Liver (tissue), 9 donors: ENCODE results near the gene NLRP14. TPM values are rescaled to one million over a fixed set of nuclear protein-coding genes. Genes with fewer than 3 reads are reported as not detected.

ENCODE experiments used
- DNase-seq: peaks from one replicate; pipeline ENCODE4 v3.0.0-alpha.2; 2017; ENCODE audit warnings: low spot score
- H3K27ac ChIP-seq, 2 donors: one replicate each; pipeline ENCODE4 v1.7.0; 2013; ENCODE audit warnings: inconsistent platforms in 2 of 2, low read length in 2 of 2, control low read depth in 1 of 2, low read depth in 1 of 2, mild to moderate bottlenecking in 1 of 2
- H3K27me3 ChIP-seq, 4 donors: one replicate each; pipeline versions ENCODE4 v1.6.1 to v1.7.0; 2013; ENCODE audit warnings: low read length in 3 of 4, inconsistent platforms in 1 of 4, mild to moderate bottlenecking in 1 of 4, moderate library complexity in 1 of 4; ENCODE audit not compliant: control insufficient read depth in 4 of 4, insufficient read depth in 4 of 4
- H3K36me3 ChIP-seq, 4 donors: one replicate each; pipeline versions ENCODE4 v1.6.1 to v1.7.0; 2013; ENCODE audit warnings: low read length in 3 of 4, mild to moderate bottlenecking in 3 of 4, low read depth in 1 of 4, moderate library complexity in 1 of 4; ENCODE audit not compliant: control insufficient read depth in 4 of 4, insufficient read depth in 3 of 4
- H3K4me1 ChIP-seq, 4 donors: one replicate each; pipeline versions ENCODE4 v1.6.1 to v1.7.0; 2013; ENCODE audit warnings: low read length in 3 of 4, mild to moderate bottlenecking in 3 of 4, moderate library complexity in 1 of 4; ENCODE audit not compliant: control insufficient read depth in 4 of 4, insufficient read depth in 4 of 4
- H3K4me3 ChIP-seq, 3 donors: one replicate each; pipeline versions ENCODE4 v1.6.1 to v1.7.0; 2013; ENCODE audit warnings: low read length in 3 of 3, control low read depth in 1 of 3, low read depth in 1 of 3, mild to moderate bottlenecking in 1 of 3
- H3K9ac ChIP-seq, 2 donors: one replicate each; pipeline ENCODE4 v1.7.0; 2013; ENCODE audit warnings: low read length in 2 of 2, mild to moderate bottlenecking in 2 of 2, moderate library complexity in 2 of 2, control low read depth in 1 of 2, low read depth in 1 of 2
- H3K9me3 ChIP-seq, 4 donors: one replicate each; pipeline versions ENCODE4 v1.6.1 to v1.7.0; 2013; ENCODE audit warnings: low read length in 3 of 4; ENCODE audit not compliant: control insufficient read depth in 4 of 4
- ATF3 ChIP-seq: IDR thresholded peaks from 2 replicates; pipeline ENCODE4 v1.6.1; 2016; ENCODE audit warnings: antibody characterized with exemption
- EGR1 ChIP-seq, 2 donors: IDR thresholded peaks; 2 replicates each; pipeline ENCODE4 v1.6.1; 2016 to 2018; ENCODE audit warnings: antibody characterized with exemption in 2 of 2, low read depth in 2 of 2
- GABPA ChIP-seq, 2 donors: IDR thresholded peaks in 1 of 2; conservative IDR thresholded peaks in 1 of 2; 2 replicates each; pipeline ENCODE4 v1.6.1; 2016; ENCODE audit warnings: antibody characterized with exemption in 2 of 2, mild to moderate bottlenecking in 1 of 2, moderate library complexity in 1 of 2
- HNF4A ChIP-seq, 2 donors: conservative IDR thresholded peaks; 2 replicates each; pipeline ENCODE4 v1.6.1; 2016; ENCODE audit warnings: antibody characterized with exemption in 2 of 2, mild to moderate bottlenecking in 2 of 2
- JUND ChIP-seq, 2 donors: IDR thresholded peaks; 2 replicates each; pipeline ENCODE4 v1.6.1; 2016; ENCODE audit warnings: antibody characterized with exemption in 2 of 2
- NR2F2 ChIP-seq: IDR thresholded peaks from 2 replicates; pipeline ENCODE4 v1.6.1; 2016; ENCODE audit warnings: antibody characterized with exemption
- RXRA ChIP-seq, 2 donors: IDR thresholded peaks; 2 replicates each; pipeline ENCODE4 v1.6.1; 2017 to 2018; ENCODE audit warnings: antibody characterized with exemption in 2 of 2, mild to moderate bottlenecking in 1 of 2
- TAF1 ChIP-seq: conservative IDR thresholded peaks from 2 replicates; pipeline ENCODE4 v1.6.1; 2016; ENCODE audit warnings: antibody characterized with exemption, mild to moderate bottlenecking
- YY1 ChIP-seq: IDR thresholded peaks from 2 replicates; pipeline ENCODE4 v1.6.1; 2016; ENCODE audit warnings: antibody characterized with exemption, mild to moderate bottlenecking
- WGBS: extraction: QIAGEN DNeasy Blood & Tissue Kit; methylation state at CpG from one replicate; pipeline ENCODE4 v1.1.7; 2013; 5-methylcytosine and 5-hydroxymethylcytosine counted together
- polyA plus RNA-seq, 2 donors: library from polyadenylated mRNA; stranded (reverse) in 1 of 2; unstranded in 1 of 2; fragments of 200-250 nt in 1 of 2; fragments of >200 nt in 1 of 2; fragmentation: Nextera tagmentation in 1 of 2; extraction: Ambion mirVana in 1 of 2; gene quantifications; one replicate each; pipeline versions ENCODE4 v1.2.1 to v1.2.3, GENCODE V29; 2013 to 2015
- total RNA-seq, 2 donors: library from RNA; depleted of rRNA; stranded (reverse); fragments of >200 nt; gene quantifications; one replicate each; pipeline ENCODE4 v1.2.3, GENCODE V29; 2014
- TF ChIP-seq, protein P1 (sequence below): IDR thresholded peaks from 2 replicates; pipeline ENCODE4 v1.6.1; 2016; ENCODE audit warnings: antibody characterized with exemption
- TF ChIP-seq, protein P2 (sequence below): IDR thresholded peaks from 2 replicates; pipeline ENCODE4 v1.6.1; 2016; ENCODE audit warnings: antibody characterized with exemption, mild to moderate bottlenecking
- TF ChIP-seq, protein P3 (sequence below): fragments of 150-350 bp; IDR thresholded peaks from 2 replicates; pipeline ENCODE4 v1.5.1; 2017; ENCODE audit warnings: improper control_type of control experiment, low read depth, low read length; ENCODE audit not compliant: missing input control
- donor health status: healthy.
- donor health status: healthy.
- donor health status: healthy.
- donor health status: healthy.
- donor health status: healthy.

NLRP14 gene
- total and polyA plus RNA-seq, 4 donors, result 0.02 to 0.50 (median 0.34) TPM

DNA sequence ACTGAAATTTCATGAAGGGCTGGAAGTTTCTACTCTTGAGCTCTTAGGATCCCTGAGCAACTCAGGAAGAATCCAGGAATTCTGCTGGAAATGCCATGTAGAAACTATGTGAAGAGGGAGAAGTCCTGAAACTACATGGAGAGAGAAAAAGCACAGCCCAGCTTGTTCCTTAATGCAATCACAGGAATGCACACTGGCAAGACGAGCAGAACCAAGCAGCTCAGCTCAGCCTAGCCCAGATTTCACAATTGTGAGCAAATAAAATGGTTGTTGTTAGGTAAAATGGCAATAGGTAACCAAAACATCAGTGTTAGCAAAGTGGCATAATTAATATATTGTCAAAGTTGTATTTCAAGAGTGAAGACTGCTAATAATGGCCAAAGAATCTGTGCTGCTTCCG, 28.3 kb upstream of the NLRP14 start:
- no peak overlapping the region for H3K27ac ChIP-seq
- no peak overlapping the region for H3K9ac ChIP-seq
- DNase-seq, result no peak
- H3K27me3 ChIP-seq, result no peaks in the 10 kb centered on the region
- no peak overlapping the region for H3K4me3 ChIP-seq
- H3K4me1 ChIP-seq, result no peaks in the 10 kb centered on the region
- 67% methylated on average over 2 of the region's 2 CpGs for WGBS
- TF ChIP-seq, protein P1, sequence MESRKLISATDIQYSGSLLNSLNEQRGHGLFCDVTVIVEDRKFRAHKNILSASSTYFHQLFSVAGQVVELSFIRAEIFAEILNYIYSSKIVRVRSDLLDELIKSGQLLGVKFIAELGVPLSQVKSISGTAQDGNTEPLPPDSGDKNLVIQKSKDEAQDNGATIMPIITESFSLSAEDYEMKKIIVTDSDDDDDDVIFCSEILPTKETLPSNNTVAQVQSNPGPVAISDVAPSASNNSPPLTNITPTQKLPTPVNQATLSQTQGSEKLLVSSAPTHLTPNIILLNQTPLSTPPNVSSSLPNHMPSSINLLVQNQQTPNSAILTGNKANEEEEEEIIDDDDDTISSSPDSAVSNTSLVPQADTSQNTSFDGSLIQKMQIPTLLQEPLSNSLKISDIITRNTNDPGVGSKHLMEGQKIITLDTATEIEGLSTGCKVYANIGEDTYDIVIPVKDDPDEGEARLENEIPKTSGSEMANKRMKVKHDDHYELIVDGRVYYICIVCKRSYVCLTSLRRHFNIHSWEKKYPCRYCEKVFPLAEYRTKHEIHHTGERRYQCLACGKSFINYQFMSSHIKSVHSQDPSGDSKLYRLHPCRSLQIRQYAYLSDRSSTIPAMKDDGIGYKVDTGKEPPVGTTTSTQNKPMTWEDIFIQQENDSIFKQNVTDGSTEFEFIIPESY, result no peak
- TF ChIP-seq TAF1, result no peak
- no peak for TF ChIP-seq GABPA (IDR thresholded peaks at IDR 0.05 in 1 of 2, conservative IDR thresholded peaks at IDR 0.05 in 1 of 2)
- no peak for TF ChIP-seq NR2F2
- no peaks in the 10 kb centered on the region for H3K36me3 ChIP-seq
- peaks cover 0 to 3% (median 0%) of the 10 kb centered on the region in 4 donors for H3K9me3 ChIP-seq

DNA sequence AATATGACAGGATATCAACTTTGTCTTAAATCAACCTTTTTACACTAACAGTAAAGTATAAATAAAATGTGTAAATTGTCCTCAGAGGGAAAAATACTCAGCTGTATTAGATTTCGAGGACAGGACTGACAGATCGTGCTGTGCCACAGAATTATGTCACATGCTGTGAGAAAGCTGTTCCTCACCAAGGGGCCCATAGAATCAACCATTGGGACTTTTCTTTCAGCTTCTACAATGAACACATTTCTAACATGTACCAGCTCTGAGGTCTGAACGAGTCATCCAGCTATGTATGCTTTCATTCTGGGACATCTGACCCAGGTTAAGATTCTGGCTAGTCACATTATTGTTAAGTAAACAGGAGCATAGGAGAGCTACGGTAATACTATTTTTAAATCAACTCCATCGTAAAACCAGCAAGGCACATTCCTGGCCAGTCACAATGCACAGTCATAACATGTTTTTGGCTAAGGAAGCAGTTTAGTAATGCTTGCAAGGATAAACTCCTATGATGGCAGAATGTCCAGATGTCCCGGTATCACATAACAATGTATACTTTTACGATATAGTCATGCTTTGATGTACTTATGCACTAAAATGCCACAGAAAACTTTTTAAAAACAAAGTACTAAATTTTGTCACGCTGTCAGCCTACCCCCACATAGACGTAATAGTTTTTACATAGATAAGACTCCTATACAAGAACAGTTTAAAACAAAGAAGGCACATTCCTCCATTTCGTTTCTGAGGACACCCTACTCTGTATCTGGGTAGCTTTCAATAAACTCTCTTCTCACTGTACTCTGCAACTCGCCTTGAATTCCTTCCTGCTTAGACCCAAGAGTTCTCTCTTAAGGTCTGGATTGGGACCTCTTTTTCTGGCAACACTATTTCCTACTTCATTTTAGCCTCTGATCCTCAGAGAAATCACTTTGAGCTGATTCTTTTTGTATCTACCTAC, 27.5 kb upstream of the NLRP14 start:
- H3K36me3 ChIP-seq, result no peaks in the 10 kb centered on the region
- H3K27me3 ChIP-seq, result no peaks in the 10 kb centered on the region
- no peak overlapping the region for H3K9ac ChIP-seq
- WGBS, result 62% methylated on average over 11 of the region's 11 CpGs
- no peaks in the 10 kb centered on the region for H3K9me3 ChIP-seq
- H3K4me1 ChIP-seq, result no peaks in the 10 kb centered on the region
- no peak for TF ChIP-seq JUND (IDR thresholded peaks at IDR 0.05)
- TF ChIP-seq, protein P1, result no peak
- no peak overlapping the region for H3K27ac ChIP-seq
- no peak for DNase-seq
- no peak overlapping the region for H3K4me3 ChIP-seq

- Histone ChIP-seq H3K27ac (no peak overlapping the region), H3K27me3 (no peaks in the 10 kb centered on the region), H3K9ac (no peak overlapping the region), H3K4me1 (no peaks in the 10 kb centered on the region), H3K36me3 (peaks cover 0 to 7% (median under 1%) of the 10 kb centered on the region in 4 donors), H3K9me3 (no peaks in the 10 kb centered on the region), H3K4me3 (no peak overlapping the region)
- DNase-seq, result no peak
- no peak for TF ChIP-seq HNF4A (conservative IDR thresholded peaks at IDR 0.05)
- TF ChIP-seq YY1, result no peak
- TF ChIP-seq, protein P2, sequence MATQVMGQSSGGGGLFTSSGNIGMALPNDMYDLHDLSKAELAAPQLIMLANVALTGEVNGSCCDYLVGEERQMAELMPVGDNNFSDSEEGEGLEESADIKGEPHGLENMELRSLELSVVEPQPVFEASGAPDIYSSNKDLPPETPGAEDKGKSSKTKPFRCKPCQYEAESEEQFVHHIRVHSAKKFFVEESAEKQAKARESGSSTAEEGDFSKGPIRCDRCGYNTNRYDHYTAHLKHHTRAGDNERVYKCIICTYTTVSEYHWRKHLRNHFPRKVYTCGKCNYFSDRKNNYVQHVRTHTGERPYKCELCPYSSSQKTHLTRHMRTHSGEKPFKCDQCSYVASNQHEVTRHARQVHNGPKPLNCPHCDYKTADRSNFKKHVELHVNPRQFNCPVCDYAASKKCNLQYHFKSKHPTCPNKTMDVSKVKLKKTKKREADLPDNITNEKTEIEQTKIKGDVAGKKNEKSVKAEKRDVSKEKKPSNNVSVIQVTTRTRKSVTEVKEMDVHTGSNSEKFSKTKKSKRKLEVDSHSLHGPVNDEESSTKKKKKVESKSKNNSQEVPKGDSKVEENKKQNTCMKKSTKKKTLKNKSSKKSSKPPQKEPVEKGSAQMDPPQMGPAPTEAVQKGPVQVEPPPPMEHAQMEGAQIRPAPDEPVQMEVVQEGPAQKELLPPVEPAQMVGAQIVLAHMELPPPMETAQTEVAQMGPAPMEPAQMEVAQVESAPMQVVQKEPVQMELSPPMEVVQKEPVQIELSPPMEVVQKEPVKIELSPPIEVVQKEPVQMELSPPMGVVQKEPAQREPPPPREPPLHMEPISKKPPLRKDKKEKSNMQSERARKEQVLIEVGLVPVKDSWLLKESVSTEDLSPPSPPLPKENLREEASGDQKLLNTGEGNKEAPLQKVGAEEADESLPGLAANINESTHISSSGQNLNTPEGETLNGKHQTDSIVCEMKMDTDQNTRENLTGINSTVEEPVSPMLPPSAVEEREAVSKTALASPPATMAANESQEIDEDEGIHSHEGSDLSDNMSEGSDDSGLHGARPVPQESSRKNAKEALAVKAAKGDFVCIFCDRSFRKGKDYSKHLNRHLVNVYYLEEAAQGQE, result no peak
- TF ChIP-seq, protein P3, sequence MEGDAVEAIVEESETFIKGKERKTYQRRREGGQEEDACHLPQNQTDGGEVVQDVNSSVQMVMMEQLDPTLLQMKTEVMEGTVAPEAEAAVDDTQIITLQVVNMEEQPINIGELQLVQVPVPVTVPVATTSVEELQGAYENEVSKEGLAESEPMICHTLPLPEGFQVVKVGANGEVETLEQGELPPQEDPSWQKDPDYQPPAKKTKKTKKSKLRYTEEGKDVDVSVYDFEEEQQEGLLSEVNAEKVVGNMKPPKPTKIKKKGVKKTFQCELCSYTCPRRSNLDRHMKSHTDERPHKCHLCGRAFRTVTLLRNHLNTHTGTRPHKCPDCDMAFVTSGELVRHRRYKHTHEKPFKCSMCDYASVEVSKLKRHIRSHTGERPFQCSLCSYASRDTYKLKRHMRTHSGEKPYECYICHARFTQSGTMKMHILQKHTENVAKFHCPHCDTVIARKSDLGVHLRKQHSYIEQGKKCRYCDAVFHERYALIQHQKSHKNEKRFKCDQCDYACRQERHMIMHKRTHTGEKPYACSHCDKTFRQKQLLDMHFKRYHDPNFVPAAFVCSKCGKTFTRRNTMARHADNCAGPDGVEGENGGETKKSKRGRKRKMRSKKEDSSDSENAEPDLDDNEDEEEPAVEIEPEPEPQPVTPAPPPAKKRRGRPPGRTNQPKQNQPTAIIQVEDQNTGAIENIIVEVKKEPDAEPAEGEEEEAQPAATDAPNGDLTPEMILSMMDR, result no peak
- TF ChIP-seq, protein P1, result no peak
- TF ChIP-seq GABPA (IDR thresholded peaks at IDR 0.05 in 1 of 2, conservative IDR thresholded peaks at IDR 0.05 in 1 of 2), result no peak
- TF ChIP-seq RXRA (IDR thresholded peaks at IDR 0.05), result no peak
- TF ChIP-seq TAF1, result no peak
- no peak for TF ChIP-seq EGR1 (IDR thresholded peaks at IDR 0.05; ENCODE audit: low read depth in 2 of 2)
- no peak for TF ChIP-seq ATF3
Measured at GRCh38 chr11:6995703-6996102, 24.6 kb upstream of the NLRP14 start.
